A673 (cell line): Measurements from ENCODE around the gene BARHL1. TPM values are rescaled to one million over a fixed set of nuclear protein-coding genes. Genes with fewer than 3 reads are reported as not detected.

Experiments
- BruUV-seq: library from RNA; stranded (reverse); fragments of 400-500 nt; replicated peaks from 2 replicates; lab custom pipeline; 2021; lab: Mats Ljungman, UMichigan
- CTCF ChIA-PET: fragments of 300-600 bp; sonication (Branson Sonifier 250); formaldehyde crosslinking; loops from one replicate; lab custom pipeline; 2022; ENCODE audit warnings: antibody characterized with exemption; lab: Charles Lee
- POLR2A ChIA-PET: fragments of 300-600 bp; sonication (Branson Sonifier 250); formaldehyde crosslinking; loops from one replicate; lab custom pipeline; 2022; ENCODE audit warnings: antibody characterized with exemption; ENCODE audit not compliant: low non-redundant PET; lab: Charles Lee
- DNase-seq: peaks from one replicate; pipeline ENCODE4 v3.0.0-alpha.2; 2015; ENCODE audit warnings: low spot score
- H3K27ac ChIP-seq: fragments of 200-600 bp; sonication (generic); 2 replicates; pipeline ENCODE4 v1.5.1; 2016; ENCODE audit warnings: mixed run types, low read depth, mild to moderate bottlenecking, mixed read lengths, antibody characterized with exemption, low read length; ENCODE audit not compliant: poor library complexity, severe bottlenecking
- H3K27me3 ChIP-seq: fragments of 200-600 bp; sonication (generic); replicated peaks from 2 replicates; pipeline ENCODE4 v1.6.1; 2017; ENCODE audit warnings: mixed run types, low read depth, mild to moderate bottlenecking, mixed read lengths, antibody characterized with exemption, low read length; ENCODE audit not compliant: insufficient read depth, poor library complexity
- H3K36me3 ChIP-seq: fragments of 200-600 bp; sonication (generic); 2 replicates; pipeline ENCODE4 v1.6.1; 2016; ENCODE audit warnings: mixed run types, mild to moderate bottlenecking, mixed read lengths, antibody characterized with exemption, low read length; ENCODE audit not compliant: insufficient read depth, poor library complexity, severe bottlenecking
- H3K4me1 ChIP-seq: fragments of 200-600 bp; sonication (generic); 2 replicates; pipeline ENCODE4 v1.6.1; 2017; ENCODE audit warnings: mixed run types, mild to moderate bottlenecking, mixed read lengths, antibody characterized with exemption, low read length; ENCODE audit not compliant: insufficient read depth, poor library complexity, severe bottlenecking
- H3K4me3 ChIP-seq: fragments of 200-600 bp; sonication (generic); 2 replicates; pipeline ENCODE4 v1.5.1; 2016; ENCODE audit warnings: low read depth, mixed run types, mild to moderate bottlenecking, mixed read lengths, low read length; ENCODE audit not compliant: poor library complexity, severe bottlenecking
- H3K9me3 ChIP-seq: fragments of 200-600 bp; sonication (generic); 2 replicates; pipeline ENCODE4 v1.6.1; 2016; ENCODE audit warnings: mixed run types, low read depth, mild to moderate bottlenecking, mixed read lengths, antibody characterized with exemption, low read length; ENCODE audit not compliant: poor library complexity, severe bottlenecking
- EZH2 ChIP-seq: fragments of 200-600 bp; sonication (generic); IDR thresholded peaks from 2 replicates; pipeline ENCODE4 v1.6.1; 2017; ENCODE audit warnings: borderline replicate concordance, low read depth, mild to moderate bottlenecking, mixed read lengths, antibody characterized with exemption, low read length; ENCODE audit not compliant: poor library complexity, severe bottlenecking
- intact Hi-C: fragments of 100-400 bp; cut with micrococcal nuclease; formaldehyde crosslinking; loops from one replicate; pipeline ENCODE4 v1.10.0; 2022; ENCODE audit not compliant: unreplicated experiment
- total RNA-seq: library from RNA; stranded (reverse); gene quantifications from 2 replicates; pipeline ENCODE4 v1.2.3, GENCODE V29; 2021
- TF ChIP-seq, protein P1 (sequence below): fragments of 300-800, 200-600 bp; sonication (generic); conservative IDR thresholded peaks from 2 replicates; pipeline ENCODE4 v1.5.1; 2017; ENCODE audit warnings: low read depth, mild to moderate bottlenecking, antibody characterized with exemption, low read length, moderate library complexity, mixed read lengths

BARHL1 gene
- total RNA-seq, 1 experiment from 2014 or later: not detected

DNA sequence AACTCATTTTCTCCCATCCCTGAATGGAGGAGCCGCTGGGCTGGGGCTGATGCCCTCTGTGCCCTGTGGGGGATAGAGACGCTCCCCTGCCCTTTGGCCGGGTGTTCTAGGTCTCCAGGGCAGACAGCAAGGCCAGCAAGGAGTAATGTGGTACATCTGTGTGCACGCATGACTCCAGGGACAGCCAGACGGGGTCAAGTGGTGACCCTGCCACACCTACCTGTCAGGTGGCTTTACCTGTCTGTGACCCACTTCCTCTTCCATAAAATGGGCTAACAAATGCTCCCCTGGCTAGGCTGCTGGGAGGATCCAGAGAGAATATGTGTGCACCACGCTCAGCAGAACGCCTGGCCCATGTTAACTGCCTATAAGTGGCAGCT, 35.4 kb upstream of the BARHL1 start:
- BruUV-seq: no TSS peak
- intact Hi-C loops: no loop called here
- no peak overlapping the region for H3K27ac ChIP-seq

DNA sequence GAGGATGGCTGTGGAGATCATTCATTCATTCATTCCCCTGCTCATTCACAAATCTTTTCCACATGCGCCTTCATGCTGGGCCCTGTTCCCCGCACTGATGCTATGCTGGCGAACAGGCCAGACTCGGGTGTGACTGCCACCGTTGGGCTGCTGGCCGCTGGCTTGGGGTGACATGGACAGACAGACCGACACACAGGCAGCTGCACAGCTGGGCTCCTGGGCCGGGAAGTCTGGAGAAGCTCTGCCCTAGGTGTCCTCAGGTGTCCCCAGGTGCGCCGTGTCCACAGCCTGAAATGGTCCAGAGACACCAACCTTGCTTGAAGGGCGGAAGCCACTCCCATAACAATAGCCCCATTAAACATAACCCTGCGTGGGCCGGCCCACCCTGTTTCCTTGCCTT, 35.0 kb upstream of the BARHL1 start:
- no peak overlapping the region for H3K4me3 ChIP-seq
- H3K4me1 ChIP-seq: peaks cover 12% of the 10 kb centered on the region
- no peaks in the 10 kb centered on the region for H3K36me3 ChIP-seq
- no peak for DNase-seq
- ChIA-PET POLR2A (no interaction called here), CTCF (no interaction called here)
- H3K27me3 ChIP-seq: no peaks in the 10 kb centered on the region
- intact Hi-C loops: no loop called here
- TF ChIP-seq, protein P1, sequence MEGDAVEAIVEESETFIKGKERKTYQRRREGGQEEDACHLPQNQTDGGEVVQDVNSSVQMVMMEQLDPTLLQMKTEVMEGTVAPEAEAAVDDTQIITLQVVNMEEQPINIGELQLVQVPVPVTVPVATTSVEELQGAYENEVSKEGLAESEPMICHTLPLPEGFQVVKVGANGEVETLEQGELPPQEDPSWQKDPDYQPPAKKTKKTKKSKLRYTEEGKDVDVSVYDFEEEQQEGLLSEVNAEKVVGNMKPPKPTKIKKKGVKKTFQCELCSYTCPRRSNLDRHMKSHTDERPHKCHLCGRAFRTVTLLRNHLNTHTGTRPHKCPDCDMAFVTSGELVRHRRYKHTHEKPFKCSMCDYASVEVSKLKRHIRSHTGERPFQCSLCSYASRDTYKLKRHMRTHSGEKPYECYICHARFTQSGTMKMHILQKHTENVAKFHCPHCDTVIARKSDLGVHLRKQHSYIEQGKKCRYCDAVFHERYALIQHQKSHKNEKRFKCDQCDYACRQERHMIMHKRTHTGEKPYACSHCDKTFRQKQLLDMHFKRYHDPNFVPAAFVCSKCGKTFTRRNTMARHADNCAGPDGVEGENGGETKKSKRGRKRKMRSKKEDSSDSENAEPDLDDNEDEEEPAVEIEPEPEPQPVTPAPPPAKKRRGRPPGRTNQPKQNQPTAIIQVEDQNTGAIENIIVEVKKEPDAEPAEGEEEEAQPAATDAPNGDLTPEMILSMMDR: no peak
- no peak for TF ChIP-seq EZH2
- H3K9me3 ChIP-seq: no peaks in the 10 kb centered on the region
- H3K27ac ChIP-seq: no peak overlapping the region
- BruUV-seq: no TSS peak

More for the DNA sequence above, 35.4 kb upstream of the BARHL1 start:
- Histone ChIP-seq H3K4me3 (no peak overlapping the region), H3K4me1 (peaks cover 12% of the 10 kb centered on the region), H3K27me3 (no peaks in the 10 kb centered on the region), H3K36me3 (no peaks in the 10 kb centered on the region), H3K9me3 (no peaks in the 10 kb centered on the region)
- ChIA-PET CTCF (interaction anchor here (0.6 to 1.1 kb wide), 2 partner anchors 25 to 1066 kb away, joined by 6 to 7 read pairs; no protein-coding TSS in a partner anchor), POLR2A (no interaction called here)
- no peak for DNase-seq
- TF ChIP-seq, protein P1: no peak
- no peak for TF ChIP-seq EZH2

DNA sequence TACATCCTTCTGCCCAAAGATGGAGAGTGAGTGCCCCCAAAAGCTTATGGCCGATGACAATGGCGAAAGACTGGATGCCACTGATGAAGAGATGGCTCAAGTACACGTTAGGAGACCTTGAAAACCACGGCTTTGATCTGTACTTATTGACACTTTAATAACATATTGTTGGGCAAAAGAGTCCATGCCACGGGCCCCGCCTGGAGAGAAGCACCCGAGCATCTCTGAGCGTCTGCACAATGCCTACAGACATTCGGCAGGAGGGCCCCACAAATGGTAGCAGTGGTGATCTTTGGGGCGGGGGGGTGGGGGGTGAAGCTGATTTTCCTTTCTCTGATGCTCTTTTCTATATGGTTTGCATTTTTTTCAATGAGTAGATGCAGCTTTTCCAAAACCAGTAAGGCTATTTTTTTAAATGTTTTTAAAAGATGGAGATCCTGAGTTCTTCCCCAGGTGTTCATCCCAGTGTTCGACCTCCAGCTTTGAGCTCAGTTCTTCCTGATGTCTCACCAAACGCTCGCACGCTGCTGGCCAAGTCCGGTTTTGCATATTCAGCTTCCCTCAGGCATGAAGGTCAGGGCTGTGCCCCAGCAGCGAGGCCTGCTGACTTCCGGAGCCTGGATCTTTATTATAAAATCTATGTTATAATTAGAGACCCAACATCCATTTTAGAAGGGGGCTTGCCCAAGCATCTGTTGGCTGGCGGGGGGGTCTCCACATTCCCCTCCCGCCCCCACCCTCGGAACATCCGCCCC, 34.3 kb upstream of the BARHL1 start:
- CTCF ChIA-PET: interaction anchor here (0.5 kb wide), 1 partner anchor 92 kb away, joined by 3 read pairs; no protein-coding TSS in a partner anchor
- POLR2A ChIA-PET: no interaction called here
- Histone ChIP-seq H3K9me3 (no peaks in the 10 kb centered on the region), H3K36me3 (no peaks in the 10 kb centered on the region), H3K27ac (no peak overlapping the region), H3K4me3 (no peak overlapping the region), H3K27me3 (no peaks in the 10 kb centered on the region), H3K4me1 (peaks cover 12% of the 10 kb centered on the region)
- no peak for DNase-seq
- TF ChIP-seq, protein P1: no peak
- TF ChIP-seq EZH2: no peak
- intact Hi-C loops: no loop called here
- BruUV-seq: no TSS peak
